AG04450 (cell line): ENCODE measurements around the gene FCN1. TPM values are rescaled to one million over a fixed set of nuclear protein-coding genes. Genes with fewer than 3 reads are reported as not detected.

Source experiments
- CTCF ChIA-PET: fragments of 300-600, 350-600 bp; formaldehyde crosslinking; extraction: SDS; loops from one replicate; lab custom pipeline; 2022; ENCODE audit warnings: antibody characterized with exemption, inconsistent platforms; lab: Charles Lee
- POLR2A ChIA-PET: fragments of 350-600 bp; formaldehyde crosslinking; extraction: SDS; loops from one replicate; lab custom pipeline; 2021; ENCODE audit warnings: antibody characterized with exemption, inconsistent platforms; lab: Yijun Ruan, JAX
- DNase-seq: peaks from one replicate; pipeline ENCODE4 v3.0.0-alpha.2; 2011; ENCODE audit warnings: low read depth, low spot score
- H3K27ac ChIP-seq: one replicate; pipeline ENCODE4 v1.5.1; 2012; ENCODE audit warnings: low read depth, low read length, control low read depth
- H3K27me3 ChIP-seq: one replicate; pipeline ENCODE4 v1.6.0; 2012; ENCODE audit warnings: low read length; ENCODE audit not compliant: control insufficient read depth, insufficient read depth
- H3K4me3 ChIP-seq: 2 replicates; pipeline ENCODE4 v1.5.1; 2011; ENCODE audit warnings: mild to moderate bottlenecking, low read depth, low read length, control low read depth
- H3K9me3 ChIP-seq: 2 replicates; pipeline ENCODE4 v1.5.1; 2012; ENCODE audit warnings: low read length; ENCODE audit not compliant: control insufficient read depth, insufficient read depth
- CTCF ChIP-seq: IDR thresholded peaks from 2 replicates; pipeline ENCODE4 v1.5.1; 2011; ENCODE audit warnings: low read depth, low read length, control low read depth, inconsistent platforms
- polyA plus RNA-seq: library from polyadenylated mRNA; depleted of rRNA; stranded (reverse); fragments of >200 nt; gene quantifications from 2 replicates; pipeline ENCODE4 v1.2.3, GENCODE V29; 2011

Gene FCN1
- polyA plus RNA-seq, 1 experiment, result not detected

GRCh38 chr9:134948149-134948548 is 30.4 kb upstream of the FCN1 start:
- CTCF ChIA-PET, result no interaction called here

GRCh38 chr9:134947265-134947955 is 29.7 kb upstream of the FCN1 start:
- Histone ChIP-seq H3K27me3 (peaks cover 24% of the 10 kb centered on the region), H3K4me3 (no peak overlapping the region), H3K9me3 (no peaks in the 10 kb centered on the region; the same call in 1 of the 2 replicates), H3K27ac (no peak overlapping the region)
- no peak for TF ChIP-seq CTCF
- ChIA-PET POLR2A (no interaction called here), CTCF (no interaction called here)
- no peak for DNase-seq

More at GRCh38 chr9:134948149-134948548, 30.4 kb upstream of the FCN1 start:
- POLR2A ChIA-PET, result no interaction called here
- DNase-seq, result no peak
- H3K9me3 ChIP-seq, result no peaks in the 10 kb centered on the region; the same call in 1 of the 2 replicates
- H3K4me3 ChIP-seq, result no peak overlapping the region
- TF ChIP-seq CTCF, result no peak
- H3K27me3 ChIP-seq, result peaks cover 18% of the 10 kb centered on the region
- H3K27ac ChIP-seq, result no peak overlapping the region

GRCh38 chr9:134946663-134947062 is 29.0 kb upstream of the FCN1 start:
- no peak for TF ChIP-seq CTCF
- Histone ChIP-seq H3K27me3 (peaks cover 31% of the 10 kb centered on the region), H3K4me3 (no peak overlapping the region), H3K27ac (no peak overlapping the region), H3K9me3 (no peaks in the 10 kb centered on the region; the same call in 1 of the 2 replicates)
- no peak for DNase-seq
- CTCF ChIA-PET, result no interaction called here
- POLR2A ChIA-PET, result no interaction called here

GRCh38 chr9:134945509-134946275 is 28.0 kb upstream of the FCN1 start:
- POLR2A ChIA-PET, result no interaction called here
- H3K27ac ChIP-seq, result no peak overlapping the region
- DNase-seq, result no peak
- H3K4me3 ChIP-seq, result no peak overlapping the region
- H3K9me3 ChIP-seq, result no peaks in the 10 kb centered on the region; the same call in 1 of the 2 replicates
- CTCF ChIA-PET, result no interaction called here
- peaks cover 36% of the 10 kb centered on the region for H3K27me3 ChIP-seq
- no peak for TF ChIP-seq CTCF

GRCh38 chr9:134944916-134945315 is 27.2 kb upstream of the FCN1 start:
- POLR2A ChIA-PET, result no interaction called here
- DNase-seq, result no peak
- H3K27ac ChIP-seq, result no peak overlapping the region
- no peak overlapping the region for H3K4me3 ChIP-seq
- CTCF ChIA-PET, result no interaction called here
- H3K27me3 ChIP-seq, result peaks cover 41% of the 10 kb centered on the region
- no peak for TF ChIP-seq CTCF
- no peaks in the 10 kb centered on the region; the same call in 1 of the 2 replicates for H3K9me3 ChIP-seq
